K562 (cell line): ENCODE measurements around the gene IL23R. TPM values are rescaled to one million over a fixed set of nuclear protein-coding genes. Genes with fewer than 3 reads are reported as not detected.

Experiments
- BRD9 ChIP-seq: fragments of 450-650 bp; IDR thresholded peaks from 2 replicates; pipeline ENCODE4 v1.6.1; 2018; ENCODE audit warnings: low read depth; ENCODE audit not compliant: partially characterized antibody
- CLOCK ChIP-seq: fragments of 250-450 bp; sonication (Bioruptor Pico); IDR thresholded peaks from 2 replicates; pipeline ENCODE4 v1.4.0; 2020; ENCODE audit warnings: mild to moderate bottlenecking, moderate library complexity, borderline replicate concordance
- ELF2 ChIP-seq: fragments of 250-450 bp; sonication (Bioruptor Pico); IDR thresholded peaks from 2 replicates; pipeline ENCODE4 v1.5.0; 2021; ENCODE audit warnings: mild to moderate bottlenecking
- FOSL1 ChIP-seq: fragments of 200-800 bp; sonication (Bioruptor generic); conservative IDR thresholded peaks from 2 replicates; pipeline ENCODE4 v1.6.1; 2016; ENCODE audit warnings: missing genetic modification characterization, missing compliant biosample characterization
- HCFC1 ChIP-seq: IDR thresholded peaks from 2 replicates; pipeline ENCODE4 v1.6.1; 2012; ENCODE audit warnings: low read depth, low read length, improper control_type of control experiment
- HMG20B ChIP-seq: fragments of 250-450 bp; sonication (Bioruptor Pico); IDR thresholded peaks from 2 replicates; pipeline ENCODE4 v1.5.0; 2021; ENCODE audit warnings: mild to moderate bottlenecking
- JUND ChIP-seq, 2 experiments: IDR thresholded peaks; 2 replicates in 1 of 2; 3 replicates in 1 of 2; pipeline ENCODE4 v1.6.1; 2011; ENCODE audit warnings: borderline replicate concordance in 2 of 2, low read depth in 2 of 2, low read length in 2 of 2, improper control_type of control experiment in 1 of 2, missing biosample characterization in 1 of 2, missing genetic modification characterization in 1 of 2, missing genetic modification reagents in 1 of 2
- MED1 ChIP-seq: sonication (generic); formaldehyde crosslinking; IDR thresholded peaks from 2 replicates; pipeline ENCODE4 v1.8.1; 2023; ENCODE audit warnings: missing genetic modification reagents, borderline replicate concordance
- NEUROD1 ChIP-seq: fragments of 150-350 bp; IDR thresholded peaks from 2 replicates; pipeline ENCODE4 v1.6.1; 2014; ENCODE audit warnings: borderline replicate concordance, low read length, low read depth; ENCODE audit not compliant: partially characterized antibody
- NONO ChIP-seq, 2 experiments: fragments of 200-400 bp in 1 of 2; fragments of 450-650 bp in 1 of 2; formaldehyde crosslinking in 1 of 2; IDR thresholded peaks; 2 replicates each; pipeline ENCODE4 v1.6.1; 2017; ENCODE audit warnings: low read depth in 2 of 2, mild to moderate bottlenecking in 2 of 2, moderate library complexity in 2 of 2, low read length in 1 of 2
- NR2C2 ChIP-seq, 2 experiments: fragments of 200-800 bp in 1 of 2; sonication (Bioruptor generic) in 1 of 2; sonication (generic) in 1 of 2; formaldehyde crosslinking in 1 of 2; IDR thresholded peaks; 2 replicates each; pipeline versions ENCODE4 v1.6.1 to v1.8.0; 2016 to 2022; ENCODE audit warnings: mild to moderate bottlenecking in 1 of 2, missing compliant biosample characterization in 1 of 2, missing genetic modification characterization in 1 of 2, missing genetic modification reagents in 1 of 2
- NRF1 ChIP-seq, 2 experiments: fragments of 450-650 bp; IDR thresholded peaks in 1 of 2; conservative IDR thresholded peaks in 1 of 2; 2 replicates each; pipeline ENCODE4 v1.6.1; 2014; ENCODE audit warnings: mild to moderate bottlenecking in 2 of 2
- PATZ1 ChIP-seq: fragments of 250-450 bp; sonication (Bioruptor Pico); IDR thresholded peaks from 2 replicates; pipeline ENCODE4 v1.5.0; 2020; ENCODE audit warnings: mild to moderate bottlenecking, borderline replicate concordance
- PHF20 ChIP-seq: fragments of 450-650 bp; IDR thresholded peaks from 2 replicates; pipeline ENCODE4 v1.6.1; 2018; ENCODE audit not compliant: partially characterized antibody
- SAP30 ChIP-seq: fragments of 200-600 bp; sonication (generic); IDR thresholded peaks from 2 replicates; pipeline ENCODE4 v1.6.1; 2012; ENCODE audit warnings: borderline replicate concordance, low read depth, mild to moderate bottlenecking, moderate library complexity, low read length, control low read depth, inconsistent platforms; ENCODE audit not compliant: insufficient read depth, poor library complexity, severe bottlenecking
- SP2 ChIP-seq: IDR thresholded peaks from 2 replicates; pipeline ENCODE4 v1.6.1; 2011; ENCODE audit warnings: mild to moderate bottlenecking, low read depth, low read length, moderate library complexity; ENCODE audit not compliant: poor library complexity, severe bottlenecking; ENCODE audit errors: extremely low read depth
- SRSF9 ChIP-seq: fragments of 200-400 bp; formaldehyde crosslinking; IDR thresholded peaks from 2 replicates; pipeline ENCODE4 v1.6.1; 2017; ENCODE audit warnings: low read depth, low read length, borderline replicate concordance
- STAT5A ChIP-seq: IDR thresholded peaks from 2 replicates; pipeline ENCODE4 v1.6.1; 2012; ENCODE audit warnings: low read length, inconsistent platforms, borderline replicate concordance
- ZBTB17 ChIP-seq: fragments of 450-650 bp; formaldehyde crosslinking; IDR thresholded peaks from 2 replicates; pipeline ENCODE4 v1.4.0; 2020; ENCODE audit warnings: mild to moderate bottlenecking
- ZNF3 ChIP-seq: fragments of 250-450 bp; sonication (Bioruptor Pico); IDR thresholded peaks from 2 replicates; pipeline ENCODE4 v1.5.0; 2021; ENCODE audit warnings: mild to moderate bottlenecking, moderate library complexity
- ZNF436 ChIP-seq: fragments of 250-450, 450-650 bp; sonication (Bioruptor Pico); formaldehyde crosslinking; IDR thresholded peaks from 2 replicates; pipeline ENCODE4 v1.7.0; 2020; ENCODE audit warnings: mild to moderate bottlenecking
- ZSCAN29 ChIP-seq: fragments of 450-650 bp; IDR thresholded peaks from 2 replicates; pipeline ENCODE4 v1.6.1; 2017
- polyA plus RNA-seq, 8 experiments: library from polyadenylated mRNA; depleted of rRNA in 4 of 8; stranded (reverse) in 5 of 8; unstranded in 3 of 8; fragments of >200 nt; fragmentation: Nextera tagmentation in 2 of 8; fragmentation: Illumina TruSeq in 1 of 8; extraction: Ambion mirVana in 2 of 8; extraction: Trizol in 1 of 8; gene quantifications; 2 replicates each; pipeline versions ENCODE4 v1.2.1 to v1.2.3, GENCODE V29; 2011 to 2014; ENCODE audit warnings: inconsistent platforms in 1 of 8, missing spikeins in 1 of 8
- total RNA-seq, 7 experiments: library from RNA; depleted of rRNA in 6 of 7; stranded (reverse); fragments of >200 nt in 6 of 7; fragmentation: Illumina TruSeq in 2 of 7; extraction: Trizol in 2 of 7; gene quantifications; 2 replicates each; pipeline versions ENCODE4 v1.2.1 to v1.2.3, GENCODE V29; 2011 to 2021; ENCODE audit warnings: low replicate concordance in 1 of 7

IL23R gene
- total and polyA plus RNA-seq, 9 of the 15 experiments (the other 6 are each of a cell fraction or from before 2014, with no cell fraction given): 4.4 to 52.7 (median 22.8) TPM

- TF ChIP-seq JUND (IDR thresholded peaks at IDR 0.05; ENCODE audit: borderline replicate concordance, low read depth, low read length): peak; percentile 37; the same call in 1 of the 2 replicates
- no peak; the same call in 2 of the 3 replicates for TF ChIP-seq JUND (tag; IDR thresholded peaks at IDR 0.05; ENCODE audit: borderline replicate concordance, low read depth, low read length)
- no peak for TF ChIP-seq NEUROD1
- peak; percentile 71 for TF ChIP-seq FOSL1 (tag)
- TF ChIP-seq HMG20B (CRISPR knock-in tag): no peak
- peak in 1 of 2 experiments; percentile 25; a peak in 1 of 4 replicates for TF ChIP-seq NONO (IDR thresholded peaks at IDR 0.05; ENCODE audit: low read depth in 2 of 2, low read length in 1 of 2)
- TF ChIP-seq MED1 (CRISPR knock-in tag): no peak
- TF ChIP-seq NRF1 (conservative IDR thresholded peaks at IDR 0.05 in 1 of 2, IDR thresholded peaks at IDR 0.05 in 1 of 2): no peak
- no peak for TF ChIP-seq HCFC1
- TF ChIP-seq SP2: no peak
- no peak for TF ChIP-seq ZBTB17 (CRISPR knock-in tag)
- no peak for TF ChIP-seq BRD9
- TF ChIP-seq PHF20: no peak
- TF ChIP-seq ZNF3 (CRISPR knock-in tag): no peak
- no peak for TF ChIP-seq CLOCK (CRISPR knock-in tag)
- no peak for TF ChIP-seq ELF2 (CRISPR knock-in tag)
- no peak for TF ChIP-seq PATZ1 (CRISPR knock-in tag)
- no peak for TF ChIP-seq NR2C2 (CRISPR knock-in tag; IDR thresholded peaks at IDR 0.05)
- 0 out of 2 replicates have a peak, but pooled peaks have one; percentile 38 for TF ChIP-seq NR2C2 (tag; IDR thresholded peaks at IDR 0.05)
- TF ChIP-seq SAP30: no peak
- TF ChIP-seq ZSCAN29: no peak
- TF ChIP-seq SRSF9: no peak
- peak; percentile 15; the same call in 1 of the 2 replicates for TF ChIP-seq STAT5A
- TF ChIP-seq ZNF436 (CRISPR knock-in tag): no peak
Observed at GRCh38 chr1:67191668-67192520, 25.6 kb downstream of the IL23R start (continued).
